Glutamatergic neuron (in vitro differentiated cells): ENCODE measurements around the gene KRTAP25-1. TPM values are rescaled to one million over a fixed set of nuclear protein-coding genes. Genes with fewer than 3 reads are reported as not detected.

Experiments
- DNase-seq: peaks from one replicate; pipeline ENCODE4 v3.0.0; 2022
- H3K27ac Mint-ChIP-seq: one replicate; pipeline ENCODE4 v1.8.0; 2020; ENCODE audit warnings: mild to moderate bottlenecking, mixed read lengths, inconsistent platforms; ENCODE audit not compliant: unreplicated experiment
- H3K27me3 Mint-ChIP-seq: one replicate; pipeline ENCODE4 v1.8.0; 2020; ENCODE audit warnings: mild to moderate bottlenecking, moderate library complexity, mixed read lengths, inconsistent platforms; ENCODE audit not compliant: unreplicated experiment
- H3K36me3 Mint-ChIP-seq: one replicate; pipeline ENCODE4 v1.8.0; 2020; ENCODE audit warnings: mild to moderate bottlenecking, mixed read lengths, inconsistent platforms; ENCODE audit not compliant: unreplicated experiment
- H3K4me1 Mint-ChIP-seq: one replicate; pipeline ENCODE4 v1.8.0; 2020; ENCODE audit warnings: mild to moderate bottlenecking, low read depth, mixed read lengths, inconsistent platforms; ENCODE audit not compliant: unreplicated experiment
- H3K4me3 Mint-ChIP-seq: one replicate; pipeline ENCODE4 v1.8.0; 2020; ENCODE audit warnings: mild to moderate bottlenecking, mixed read lengths, inconsistent platforms; ENCODE audit not compliant: unreplicated experiment
- H3K9me3 Mint-ChIP-seq: one replicate; pipeline ENCODE4 v1.8.0; 2020; ENCODE audit warnings: mild to moderate bottlenecking, moderate library complexity, mixed read lengths, inconsistent platforms; ENCODE audit not compliant: unreplicated experiment
- CTCF ChIP-seq: fragments of 200-600 bp; sonication (generic); IDR thresholded peaks from one replicate; pipeline ENCODE4 v1.5.0; 2021; ENCODE audit not compliant: partially characterized antibody, unreplicated experiment
- total RNA-seq: library from RNA; stranded (reverse); fragmentation: NEBNext Ultra II Directional; extraction: Animal tissue kit (Norgen Biotek cat#: 25700); gene quantifications from one replicate; pipeline ENCODE4 v1.2.1, GENCODE V29; 2021; ENCODE audit not compliant: unreplicated experiment

KRTAP25-1 gene
- total RNA-seq, 1 donor from 2014 or later, result not detected

GRCh38 chr21:30243691-30244090 is 45.6 kb downstream of the KRTAP25-1 start:
- H3K4me3 Mint-ChIP-seq, result no peak overlapping the region
- no peaks in the 10 kb centered on the region for H3K27me3 Mint-ChIP-seq
- no peaks in the 10 kb centered on the region for H3K36me3 Mint-ChIP-seq
- no peak for DNase-seq
- peaks cover 5% of the 10 kb centered on the region for H3K4me1 Mint-ChIP-seq
- no peak for TF ChIP-seq CTCF
- H3K27ac Mint-ChIP-seq, result no peak overlapping the region
- H3K9me3 Mint-ChIP-seq, result no peaks in the 10 kb centered on the region

GRCh38 chr21:30240661-30241060 is 48.7 kb downstream of the KRTAP25-1 start:
- TF ChIP-seq CTCF, result no peak
- no peak overlapping the region for H3K4me3 Mint-ChIP-seq
- H3K27me3 Mint-ChIP-seq, result no peaks in the 10 kb centered on the region
- H3K4me1 Mint-ChIP-seq, result peaks cover 6% of the 10 kb centered on the region
- H3K27ac Mint-ChIP-seq, result no peak overlapping the region
- no peaks in the 10 kb centered on the region for H3K36me3 Mint-ChIP-seq
- H3K9me3 Mint-ChIP-seq, result no peaks in the 10 kb centered on the region
- DNase-seq, result no peak

Other genes starting within 250 kb of the KRTAP25-1 start
- not detected for gene CLDN17, start 122.7 kb downstream of the KRTAP25-1 start, total RNA-seq
- not detected for gene CLDN8, start 73.4 kb downstream of the KRTAP25-1 start, total RNA-seq
- gene KRTAP24-1, start 6.6 kb downstream of the KRTAP25-1 start, total RNA-seq, result not detected
- not detected for gene KRTAP26-1, start 30.8 kb upstream of the KRTAP25-1 start, total RNA-seq
- gene KRTAP27-1, start 48.2 kb upstream of the KRTAP25-1 start, total RNA-seq, result not detected
- gene KRTAP23-1, start 59.1 kb upstream of the KRTAP25-1 start, total RNA-seq, result not detected
- not detected for gene KRTAP13-2, start 82.8 kb upstream of the KRTAP25-1 start, total RNA-seq
- not detected for gene KRTAP13-1, start 106.5 kb upstream of the KRTAP25-1 start, total RNA-seq
- not detected for gene KRTAP13-3, start 136.4 kb upstream of the KRTAP25-1 start, total RNA-seq
- gene KRTAP13-4, start 140.7 kb upstream of the KRTAP25-1 start, total RNA-seq, result not detected
- gene KRTAP15-1, start 150.8 kb upstream of the KRTAP25-1 start, total RNA-seq, result not detected
- gene KRTAP19-1, start 190.9 kb upstream of the KRTAP25-1 start, total RNA-seq, result not detected
- not detected for gene KRTAP19-2, start 197.9 kb upstream of the KRTAP25-1 start, total RNA-seq
- not detected for gene KRTAP19-3, start 202.5 kb upstream of the KRTAP25-1 start, total RNA-seq
- gene KRTAP19-4, start 207.7 kb upstream of the KRTAP25-1 start, total RNA-seq, result not detected
- not detected for gene KRTAP19-5, start 212.6 kb upstream of the KRTAP25-1 start, total RNA-seq